HL-60 (cell line): ENCODE results near the gene PTPRG.

Experiments
- DNase-seq, 2 experiments: peaks; one replicate each; pipeline ENCODE4 v3.0.0-alpha.2; 2010 to 2020; ENCODE audit warnings: low read depth in 1 of 2, low spot score in 1 of 2
- H3K27ac ChIP-seq: fragments of 250-450 bp; sonication (Bioruptor Pico); replicated peaks from 2 replicates; pipeline ENCODE4 v1.5.1; 2020; ENCODE audit warnings: mild to moderate bottlenecking, moderate library complexity
- H3K27me3 ChIP-seq: fragments of 250-450 bp; sonication (Bioruptor Pico); 2 replicates; pipeline ENCODE4 v1.5.1; 2021; ENCODE audit warnings: mild to moderate bottlenecking, moderate library complexity; ENCODE audit not compliant: insufficient read depth, poor library complexity, severe bottlenecking
- H3K4me3 ChIP-seq: replicated peaks from 2 replicates; pipeline ENCODE4 v1.5.1; 2011; ENCODE audit warnings: mild to moderate bottlenecking, control low read depth, low read length; ENCODE audit not compliant: insufficient read depth
- GABPA ChIP-seq: IDR thresholded peaks from 2 replicates; pipeline ENCODE4 v1.6.1; 2012; ENCODE audit warnings: low read depth
- POLR2AphosphoS5 ChIP-seq: IDR thresholded peaks from 2 replicates; pipeline ENCODE4 v1.6.1; 2012; ENCODE audit warnings: low read depth
- SPI1 ChIP-seq: IDR thresholded peaks from 2 replicates; pipeline ENCODE4 v1.6.1; 2012; ENCODE audit warnings: low read depth, mild to moderate bottlenecking, borderline replicate concordance
- TF ChIP-seq, protein P1 (sequence below): IDR thresholded peaks from 2 replicates; pipeline ENCODE4 v1.6.1; 2012; ENCODE audit warnings: low read depth; ENCODE audit not compliant: insufficient replicate concordance
- TF ChIP-seq, protein P2 (sequence below): IDR thresholded peaks from one replicate; pipeline ENCODE4 v1.5.1; 2011; ENCODE audit warnings: low read length, control low read depth, inconsistent platforms; ENCODE audit not compliant: insufficient read depth

Gene PTPRG

DNA sequence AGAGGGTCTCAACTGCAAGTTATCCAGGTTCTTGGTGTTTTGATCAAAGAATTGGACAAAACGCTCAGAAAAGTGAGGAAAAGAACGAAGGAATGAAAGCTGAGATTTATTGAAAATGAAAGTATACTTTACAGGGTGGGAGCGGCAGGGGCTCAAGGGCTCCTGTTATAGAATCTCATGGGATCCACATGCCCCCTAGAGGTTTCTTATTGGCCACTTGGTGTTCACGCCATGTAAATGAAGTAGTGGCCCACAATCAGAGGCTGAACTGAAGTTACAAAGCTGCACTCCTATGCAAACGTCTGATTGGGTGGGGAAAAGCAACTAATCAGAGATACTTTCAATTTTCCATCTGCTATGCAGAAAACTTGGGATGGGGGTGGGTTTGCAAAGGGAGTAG lies 216.7 kb downstream of the PTPRG start:
- TF ChIP-seq POLR2AphosphoS5 (no peak), SPI1 (no peak), GABPA (no peak)
- TF ChIP-seq, protein P1, sequence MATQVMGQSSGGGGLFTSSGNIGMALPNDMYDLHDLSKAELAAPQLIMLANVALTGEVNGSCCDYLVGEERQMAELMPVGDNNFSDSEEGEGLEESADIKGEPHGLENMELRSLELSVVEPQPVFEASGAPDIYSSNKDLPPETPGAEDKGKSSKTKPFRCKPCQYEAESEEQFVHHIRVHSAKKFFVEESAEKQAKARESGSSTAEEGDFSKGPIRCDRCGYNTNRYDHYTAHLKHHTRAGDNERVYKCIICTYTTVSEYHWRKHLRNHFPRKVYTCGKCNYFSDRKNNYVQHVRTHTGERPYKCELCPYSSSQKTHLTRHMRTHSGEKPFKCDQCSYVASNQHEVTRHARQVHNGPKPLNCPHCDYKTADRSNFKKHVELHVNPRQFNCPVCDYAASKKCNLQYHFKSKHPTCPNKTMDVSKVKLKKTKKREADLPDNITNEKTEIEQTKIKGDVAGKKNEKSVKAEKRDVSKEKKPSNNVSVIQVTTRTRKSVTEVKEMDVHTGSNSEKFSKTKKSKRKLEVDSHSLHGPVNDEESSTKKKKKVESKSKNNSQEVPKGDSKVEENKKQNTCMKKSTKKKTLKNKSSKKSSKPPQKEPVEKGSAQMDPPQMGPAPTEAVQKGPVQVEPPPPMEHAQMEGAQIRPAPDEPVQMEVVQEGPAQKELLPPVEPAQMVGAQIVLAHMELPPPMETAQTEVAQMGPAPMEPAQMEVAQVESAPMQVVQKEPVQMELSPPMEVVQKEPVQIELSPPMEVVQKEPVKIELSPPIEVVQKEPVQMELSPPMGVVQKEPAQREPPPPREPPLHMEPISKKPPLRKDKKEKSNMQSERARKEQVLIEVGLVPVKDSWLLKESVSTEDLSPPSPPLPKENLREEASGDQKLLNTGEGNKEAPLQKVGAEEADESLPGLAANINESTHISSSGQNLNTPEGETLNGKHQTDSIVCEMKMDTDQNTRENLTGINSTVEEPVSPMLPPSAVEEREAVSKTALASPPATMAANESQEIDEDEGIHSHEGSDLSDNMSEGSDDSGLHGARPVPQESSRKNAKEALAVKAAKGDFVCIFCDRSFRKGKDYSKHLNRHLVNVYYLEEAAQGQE = no peak
- TF ChIP-seq, protein P2, sequence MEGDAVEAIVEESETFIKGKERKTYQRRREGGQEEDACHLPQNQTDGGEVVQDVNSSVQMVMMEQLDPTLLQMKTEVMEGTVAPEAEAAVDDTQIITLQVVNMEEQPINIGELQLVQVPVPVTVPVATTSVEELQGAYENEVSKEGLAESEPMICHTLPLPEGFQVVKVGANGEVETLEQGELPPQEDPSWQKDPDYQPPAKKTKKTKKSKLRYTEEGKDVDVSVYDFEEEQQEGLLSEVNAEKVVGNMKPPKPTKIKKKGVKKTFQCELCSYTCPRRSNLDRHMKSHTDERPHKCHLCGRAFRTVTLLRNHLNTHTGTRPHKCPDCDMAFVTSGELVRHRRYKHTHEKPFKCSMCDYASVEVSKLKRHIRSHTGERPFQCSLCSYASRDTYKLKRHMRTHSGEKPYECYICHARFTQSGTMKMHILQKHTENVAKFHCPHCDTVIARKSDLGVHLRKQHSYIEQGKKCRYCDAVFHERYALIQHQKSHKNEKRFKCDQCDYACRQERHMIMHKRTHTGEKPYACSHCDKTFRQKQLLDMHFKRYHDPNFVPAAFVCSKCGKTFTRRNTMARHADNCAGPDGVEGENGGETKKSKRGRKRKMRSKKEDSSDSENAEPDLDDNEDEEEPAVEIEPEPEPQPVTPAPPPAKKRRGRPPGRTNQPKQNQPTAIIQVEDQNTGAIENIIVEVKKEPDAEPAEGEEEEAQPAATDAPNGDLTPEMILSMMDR = no peak
- Histone ChIP-seq H3K27ac (no peak overlapping the region), H3K27me3 (no peaks in the 10 kb centered on the region), H3K4me3 (no peak overlapping the region)
- DNase-seq = no peak

DNA sequence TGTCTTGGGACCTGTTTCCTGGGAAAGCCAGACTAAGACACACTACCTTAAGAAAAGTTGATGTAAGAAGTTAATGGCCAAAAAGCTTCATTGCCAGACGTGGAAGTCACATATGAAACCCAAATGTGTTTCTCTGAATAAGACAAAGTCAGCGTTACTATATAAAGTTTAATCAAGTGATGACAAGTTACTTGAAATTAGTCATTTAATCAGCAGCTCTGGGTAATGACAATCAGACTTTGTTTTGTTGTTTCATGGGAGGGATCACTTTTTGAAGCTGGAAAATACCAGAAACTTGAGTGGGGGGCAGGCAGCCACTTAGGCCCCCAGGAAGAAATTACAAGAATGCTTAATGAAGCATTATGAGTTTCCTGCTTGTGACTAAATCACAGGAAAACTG lies 218.6 kb downstream of the PTPRG start:
- TF ChIP-seq POLR2AphosphoS5 = no peak
- TF ChIP-seq, protein P1 = no peak
- TF ChIP-seq GABPA = no peak
- TF ChIP-seq SPI1 = no peak
- TF ChIP-seq, protein P2 = no peak
- DNase-seq = no peak

DNA sequence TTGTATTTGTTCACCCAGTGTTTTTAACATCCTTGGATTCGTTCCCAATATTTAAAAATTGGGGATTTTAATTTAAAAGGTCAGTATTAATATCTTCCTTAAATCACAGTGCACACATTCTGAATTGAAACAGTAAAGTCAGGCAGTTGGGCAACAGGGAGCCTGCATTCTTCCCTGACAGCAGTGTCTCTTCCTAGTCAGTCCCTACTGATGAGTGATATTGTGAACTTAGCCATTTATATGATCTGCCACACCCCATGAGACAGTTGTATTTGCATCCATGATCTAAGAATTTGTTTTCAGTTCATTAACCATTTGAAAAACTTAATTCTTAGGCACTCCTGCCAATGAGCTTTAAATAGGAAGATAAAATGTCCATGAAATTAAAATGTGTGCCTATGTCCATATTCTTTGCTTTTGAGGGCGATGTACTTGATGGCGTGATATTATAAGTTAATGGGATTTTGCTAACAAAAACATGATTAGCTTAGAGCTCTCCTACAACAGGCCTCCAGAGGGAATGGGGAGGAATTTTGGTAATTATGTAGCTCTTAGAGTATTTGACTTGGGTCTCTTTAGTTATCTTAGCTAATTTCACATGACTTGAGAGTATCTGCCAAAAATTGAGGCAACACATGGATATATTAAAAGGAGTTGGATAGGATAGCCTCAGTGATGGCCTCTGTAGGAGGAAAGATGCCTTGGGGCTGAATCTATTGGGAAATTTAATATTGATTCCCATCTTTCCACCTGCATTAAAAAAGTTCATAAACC lies 219.3 kb downstream of the PTPRG start:
- Histone ChIP-seq H3K4me3 (no peak overlapping the region), H3K27ac (no peak overlapping the region), H3K27me3 (no peaks in the 10 kb centered on the region)
- no peak for DNase-seq
- no peak for TF ChIP-seq GABPA
- TF ChIP-seq, protein P2 = no peak
- TF ChIP-seq POLR2AphosphoS5 = no peak
- TF ChIP-seq SPI1 = no peak
- TF ChIP-seq, protein P1 = no peak

More for the DNA sequence above, 218.6 kb downstream of the PTPRG start:
- H3K27ac ChIP-seq = no peak overlapping the region
- no peak overlapping the region for H3K4me3 ChIP-seq
- H3K27me3 ChIP-seq = no peaks in the 10 kb centered on the region
